Activated T-helper 1 cell treated with Interleukin-2 at 50 U/mL for 16 hours (primary cell): ENCODE data around the gene SP8.

Experiments used
- DNase-seq: peaks from one replicate; pipeline ENCODE4 v3.0.0-alpha.2; 2020; ENCODE audit warnings: low read depth

Gene SP8

GRCh38 chr7:20754001-20754400, 32.7 kb downstream of the SP8 start:
- no peak for DNase-seq

DNA sequence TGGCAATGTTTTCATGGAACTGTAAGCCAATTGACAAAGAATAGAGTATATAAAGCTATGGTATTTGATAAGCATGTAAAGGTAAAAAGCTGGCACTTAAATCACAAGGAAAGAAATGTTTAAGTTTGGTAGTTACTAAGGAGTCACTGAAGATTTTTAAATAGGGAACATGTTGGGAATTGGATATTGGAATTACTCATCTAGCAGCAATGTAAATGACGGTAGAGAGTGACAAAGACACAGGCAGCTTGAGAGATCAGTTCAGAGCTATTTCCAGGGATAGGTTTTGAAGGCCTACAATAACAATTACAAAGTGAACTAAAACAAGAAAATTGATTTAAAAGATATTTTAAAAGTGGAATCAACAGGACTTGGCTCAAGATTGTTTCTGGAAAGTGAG, 36.8 kb downstream of the SP8 start:
- DNase-seq: no peak

- no peak for DNase-seq
Measured at GRCh38 chr7:20748853-20749252, 37.8 kb downstream of the SP8 start.

DNA sequence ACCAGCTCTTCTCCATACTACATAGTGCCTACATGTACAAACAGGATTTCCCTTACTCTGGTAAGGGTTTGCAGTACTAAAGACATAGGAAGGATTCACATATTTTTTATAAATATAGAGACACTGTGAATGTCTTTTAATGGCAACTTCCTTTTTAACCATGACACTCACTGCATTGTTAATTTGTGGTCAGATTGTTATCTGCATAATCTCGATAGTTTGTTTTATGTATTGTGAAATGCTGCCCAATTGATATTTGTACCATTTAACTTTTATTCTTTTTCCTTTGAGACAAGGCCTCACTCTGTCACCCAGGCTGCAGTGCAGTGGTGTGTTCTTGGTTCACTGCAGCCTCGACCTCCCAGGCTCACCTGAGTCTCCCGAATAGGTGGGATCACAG, 39.7 kb downstream of the SP8 start:
- no peak for DNase-seq

- no peak for DNase-seq
Measured at GRCh38 chr7:20745702-20746101, 41.0 kb downstream of the SP8 start.

DNA sequence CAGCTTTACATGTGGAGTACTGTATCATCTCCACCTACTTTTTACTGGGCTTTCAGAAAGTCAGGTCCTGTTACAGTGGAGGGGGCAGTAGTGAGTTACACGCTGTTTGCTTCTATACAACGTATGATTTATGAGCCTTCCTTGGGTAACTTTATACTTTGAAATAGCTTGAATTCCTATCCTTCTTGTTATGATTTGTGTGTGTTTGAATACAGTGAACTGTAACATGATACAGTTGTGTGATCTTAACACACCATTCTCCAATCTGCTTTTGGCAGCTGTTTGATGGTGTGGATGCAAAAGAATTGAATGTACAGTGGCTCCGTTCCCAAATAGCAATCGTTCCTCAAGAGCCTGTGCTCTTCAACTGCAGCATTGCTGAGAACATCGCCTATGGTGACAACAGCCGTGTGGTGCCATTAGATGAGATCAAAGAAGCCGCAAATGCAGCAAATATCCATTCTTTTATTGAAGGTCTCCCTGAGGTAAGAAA, 41.7 kb downstream of the SP8 start:
- DNase-seq: no peak

GRCh38 chr7:20742913-20743312, 43.8 kb downstream of the SP8 start:
- DNase-seq: no peak

DNA sequence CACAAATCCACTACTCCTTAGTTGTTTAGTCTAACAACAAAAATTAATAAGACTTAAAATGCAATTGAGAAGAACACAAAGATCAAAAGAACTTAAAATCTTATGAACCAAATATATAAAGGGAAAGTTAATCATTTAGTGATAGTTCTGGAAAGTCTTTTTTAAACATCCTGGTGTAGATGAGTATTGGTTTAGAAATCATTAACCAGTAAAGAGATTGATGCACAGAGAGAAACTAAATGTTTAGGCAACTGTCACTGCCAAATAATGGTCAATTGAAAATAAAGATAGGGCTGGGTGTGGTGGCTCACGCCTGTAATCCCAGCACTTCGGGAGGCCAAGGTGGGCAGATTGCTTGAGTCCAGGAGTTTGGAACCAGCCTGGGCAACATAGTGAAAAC, 44.9 kb downstream of the SP8 start:
- DNase-seq: no peak

GRCh38 chr7:20738518-20739481, 47.9 kb downstream of the SP8 start:
- DNase-seq: no peak

DNA sequence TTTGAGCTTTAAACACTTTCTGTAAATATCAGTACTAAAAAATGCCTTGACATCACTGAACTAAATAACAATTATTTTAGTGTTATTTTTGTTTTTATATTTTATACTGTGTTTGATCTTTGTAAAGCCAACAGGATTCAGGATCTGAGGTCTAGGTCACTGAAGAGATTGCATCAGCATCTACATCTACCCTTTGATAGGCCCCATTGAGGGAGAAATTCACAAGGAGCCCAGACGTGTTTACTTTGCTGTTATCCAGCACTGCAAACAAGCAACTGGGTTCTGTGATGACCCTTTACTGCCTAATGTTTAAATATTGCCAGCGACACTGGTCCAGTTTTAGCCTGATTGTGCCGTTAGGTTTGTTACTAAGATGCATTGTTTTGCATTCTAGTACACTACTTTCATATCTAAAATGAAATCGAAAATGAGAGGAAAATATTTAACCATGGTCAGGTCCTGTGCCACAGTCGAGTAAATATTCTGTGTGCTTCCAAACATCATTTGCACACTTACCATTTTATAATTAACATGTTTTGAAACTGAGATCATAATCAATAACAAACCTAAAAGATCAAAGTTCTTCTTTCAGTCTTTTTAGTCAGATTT, 48.7 kb downstream of the SP8 start:
- DNase-seq: no peak

- no peak for DNase-seq
Measured at GRCh38 chr7:20735346-20736065, 51.2 kb downstream of the SP8 start.
